ENCODE measurements around the gene NFU1. TPM values are rescaled to one million over a fixed set of nuclear protein-coding genes. Genes with fewer than 3 reads are reported as not detected.
"Not testable (repeated sequence)": the region's sequence is repeated elsewhere in the genome, so short reads cannot be mapped to it uniquely, and the experiment has no call there.

Gene NFU1
- total RNA-seq, 4 donors from 2014 or later, result 58.9 to 77.2 (median 62.2) TPM

DNA sequence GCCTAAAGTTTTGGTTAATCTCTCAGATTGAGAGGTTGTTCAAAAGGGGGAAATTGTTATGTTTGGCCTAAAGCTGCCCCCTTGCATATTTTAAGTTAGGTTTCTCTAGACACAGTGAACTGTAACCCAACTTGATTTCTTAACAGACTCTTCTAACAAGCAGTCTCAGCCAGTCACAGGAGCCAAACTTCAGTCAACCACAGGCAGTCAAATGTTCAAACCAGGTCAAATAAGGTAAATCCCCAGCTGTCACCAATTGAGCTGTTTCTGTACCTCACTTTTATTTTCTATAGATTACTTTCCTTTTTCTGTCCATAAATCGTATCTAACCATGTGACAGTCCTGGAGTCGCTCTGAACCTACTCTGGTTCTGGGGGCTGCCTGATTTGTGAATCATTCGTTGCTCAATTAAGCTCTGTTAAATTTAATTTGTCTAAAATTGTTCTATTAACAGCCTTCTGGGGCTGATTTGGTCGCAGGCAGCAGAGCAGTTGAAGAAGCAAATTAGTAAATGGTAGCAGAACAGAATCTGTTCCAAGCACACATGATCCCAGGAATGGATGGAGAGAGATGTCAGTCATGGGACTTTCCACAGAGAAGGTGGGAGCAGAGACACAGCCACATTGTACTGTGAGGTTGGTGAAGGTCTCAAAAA, 16.4 kb upstream of the NFU1 start:
- ATAC-seq, result no peak
- TF ChIP-seq EP300 (IDR thresholded peaks at IDR 0.05) (no peak), POLR2A (IDR thresholded peaks at IDR 0.05) (no peak), POLR2AphosphoS5 (IDR thresholded peaks at IDR 0.05) (no peak)
- TF ChIP-seq, protein P1, sequence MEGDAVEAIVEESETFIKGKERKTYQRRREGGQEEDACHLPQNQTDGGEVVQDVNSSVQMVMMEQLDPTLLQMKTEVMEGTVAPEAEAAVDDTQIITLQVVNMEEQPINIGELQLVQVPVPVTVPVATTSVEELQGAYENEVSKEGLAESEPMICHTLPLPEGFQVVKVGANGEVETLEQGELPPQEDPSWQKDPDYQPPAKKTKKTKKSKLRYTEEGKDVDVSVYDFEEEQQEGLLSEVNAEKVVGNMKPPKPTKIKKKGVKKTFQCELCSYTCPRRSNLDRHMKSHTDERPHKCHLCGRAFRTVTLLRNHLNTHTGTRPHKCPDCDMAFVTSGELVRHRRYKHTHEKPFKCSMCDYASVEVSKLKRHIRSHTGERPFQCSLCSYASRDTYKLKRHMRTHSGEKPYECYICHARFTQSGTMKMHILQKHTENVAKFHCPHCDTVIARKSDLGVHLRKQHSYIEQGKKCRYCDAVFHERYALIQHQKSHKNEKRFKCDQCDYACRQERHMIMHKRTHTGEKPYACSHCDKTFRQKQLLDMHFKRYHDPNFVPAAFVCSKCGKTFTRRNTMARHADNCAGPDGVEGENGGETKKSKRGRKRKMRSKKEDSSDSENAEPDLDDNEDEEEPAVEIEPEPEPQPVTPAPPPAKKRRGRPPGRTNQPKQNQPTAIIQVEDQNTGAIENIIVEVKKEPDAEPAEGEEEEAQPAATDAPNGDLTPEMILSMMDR (IDR thresholded peaks at IDR 0.05), result no peak

DNA sequence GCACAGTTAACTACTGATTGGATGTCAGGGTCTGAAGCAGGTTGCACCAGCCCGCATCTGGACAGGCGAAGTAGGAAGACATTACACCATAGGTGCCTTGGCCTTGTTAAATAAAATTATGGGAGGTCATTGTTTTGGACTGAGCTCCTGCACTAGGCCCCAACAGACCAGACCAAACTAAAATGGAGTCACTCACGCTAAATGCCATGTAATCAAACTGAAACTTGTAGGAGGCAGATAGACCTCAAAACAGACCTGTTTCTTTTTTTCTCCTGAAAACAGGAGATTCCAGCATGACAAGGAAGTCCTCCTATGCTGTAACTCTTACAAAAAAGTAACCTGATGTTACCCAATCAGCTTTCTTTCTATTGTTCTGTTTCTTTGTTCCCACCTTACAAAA, 15.5 kb upstream of the NFU1 start:
- ATAC-seq, result no peak
- Histone ChIP-seq H3K4me3 (no peak overlapping the region), H3K4me1 (no peaks in the 10 kb centered on the region), H3K9me3 (no peaks in the 10 kb centered on the region), H3K36me3 (no peaks in the 10 kb centered on the region), H3K27me3 (no peaks in the 10 kb centered on the region), H3K27ac (no peak overlapping the region)
- TF ChIP-seq, protein P1 (IDR thresholded peaks at IDR 0.05), result no peak
- no peak for TF ChIP-seq POLR2AphosphoS5 (IDR thresholded peaks at IDR 0.05)
- 81 to 95% methylated on average over 3 of the region's 3 CpGs for WGBS, 2 donors (ENCODE audit: low coverage in 1 of 2)

More for the DNA sequence above, 16.4 kb upstream of the NFU1 start:
- Histone ChIP-seq H3K4me1 (no peaks in the 10 kb centered on the region), H3K27me3 (no peaks in the 10 kb centered on the region), H3K36me3 (no peaks in the 10 kb centered on the region), H3K4me3 (no peak overlapping the region), H3K27ac (no peak overlapping the region), H3K9me3 (no peaks in the 10 kb centered on the region)
- 82 to 97% methylated on average over 3 to 4 of the region's 4 CpGs for WGBS, 2 donors (ENCODE audit: low coverage in 1 of 2)

DNA sequence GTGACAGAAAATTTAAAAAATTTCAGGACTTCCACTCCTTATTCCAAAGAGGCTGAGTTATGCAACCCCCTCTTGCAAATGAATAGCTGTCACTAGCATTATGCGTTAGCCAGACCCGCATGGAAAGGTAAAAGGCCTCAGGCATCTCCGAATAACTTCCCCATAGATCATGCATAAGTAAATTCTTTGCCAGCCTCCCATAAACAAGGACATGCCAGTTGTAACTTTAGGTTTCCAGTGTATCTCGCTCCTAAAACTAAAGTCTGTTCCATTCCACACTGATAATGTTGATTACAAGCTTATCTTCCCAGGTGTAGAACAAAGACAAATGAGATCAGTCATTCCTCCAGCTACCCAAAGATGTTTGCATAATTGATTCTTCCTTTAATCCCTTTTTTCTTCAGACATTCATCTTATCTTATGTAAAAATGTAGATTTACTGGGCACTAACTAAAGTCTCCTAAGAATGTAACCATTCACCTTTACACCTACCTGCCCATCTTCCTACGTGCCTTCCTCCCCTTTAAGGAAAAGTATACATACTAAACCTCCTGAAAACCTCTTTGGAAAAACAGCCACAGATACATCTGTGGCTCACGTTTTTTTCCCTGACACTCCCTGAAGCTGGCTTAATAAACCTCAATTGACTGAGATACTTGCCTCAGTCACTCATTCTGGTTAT, 13.6 kb upstream of the NFU1 start:
- no peak for ATAC-seq
- Histone ChIP-seq H3K27ac (no peak overlapping the region), H3K36me3 (no peaks in the 10 kb centered on the region), H3K4me3 (no peak overlapping the region), H3K27me3 (no peaks in the 10 kb centered on the region), H3K4me1 (no peaks in the 10 kb centered on the region), H3K9me3 (no peaks in the 10 kb centered on the region)
- 75 to 82% methylated on average over 6 of the region's 6 CpGs for WGBS, 2 donors (ENCODE audit: low coverage in 1 of 2)
- TF ChIP-seq, protein P1 (IDR thresholded peaks at IDR 0.05), result no peak
- TF ChIP-seq POLR2AphosphoS5 (IDR thresholded peaks at IDR 0.05) (no peak), EP300 (IDR thresholded peaks at IDR 0.05) (no peak), POLR2A (IDR thresholded peaks at IDR 0.05) (no peak)

DNA sequence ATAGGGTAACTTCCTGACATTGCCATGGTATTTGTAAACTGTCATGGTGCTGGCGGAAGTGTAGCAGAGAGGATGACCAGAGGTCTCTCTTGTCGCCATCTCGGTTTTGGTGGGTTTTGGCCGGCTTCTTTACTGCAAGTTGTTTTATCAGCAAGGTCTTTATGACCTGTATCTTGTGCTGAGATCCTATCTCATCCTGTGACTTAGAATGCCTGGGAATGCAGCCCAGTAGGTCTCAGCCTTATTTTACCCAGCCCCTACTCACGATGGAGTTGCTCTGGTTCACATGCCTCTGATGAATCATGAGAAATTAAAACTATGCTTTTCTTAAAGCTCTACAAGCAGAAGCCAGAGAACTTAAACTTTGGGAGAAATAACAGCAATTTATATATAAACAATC, 12.7 kb upstream of the NFU1 start:
- no peaks in the 10 kb centered on the region for H3K36me3 ChIP-seq
- H3K4me1 ChIP-seq, result no peaks in the 10 kb centered on the region
- no peak overlapping the region for H3K4me3 ChIP-seq
- no peak for ATAC-seq
- H3K27me3 ChIP-seq, result no peaks in the 10 kb centered on the region
- WGBS, 2 donors (ENCODE audit: low coverage in 1 of 2), result 70 to 78% methylated on average over 2 to 5 of the region's 5 CpGs
- no peak overlapping the region for H3K27ac ChIP-seq
- TF ChIP-seq POLR2A (IDR thresholded peaks at IDR 0.05) (no peak), EP300 (IDR thresholded peaks at IDR 0.05) (no peak), POLR2AphosphoS5 (IDR thresholded peaks at IDR 0.05) (no peak)
- TF ChIP-seq, protein P1 (IDR thresholded peaks at IDR 0.05), result no peak
- H3K9me3 ChIP-seq, result no peaks in the 10 kb centered on the region

DNA sequence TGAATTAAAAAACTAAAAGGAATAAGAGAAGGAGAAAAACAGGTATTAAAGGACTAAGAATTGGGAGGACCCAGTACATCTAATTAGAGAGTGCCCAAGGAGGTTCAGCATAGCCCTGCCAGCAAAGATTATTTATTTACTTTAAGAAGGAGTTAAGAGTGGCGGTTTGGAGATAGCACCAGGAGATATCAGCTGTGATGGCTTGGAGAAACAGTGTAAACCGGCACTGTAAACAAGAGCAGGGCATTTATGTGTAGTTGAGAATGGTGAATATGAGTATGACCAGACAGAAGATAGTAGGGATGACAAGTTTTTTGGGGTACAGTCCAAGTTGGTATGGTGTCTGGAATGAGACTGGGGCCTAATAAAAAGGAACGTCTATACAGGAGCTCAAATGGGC, 6.4 kb upstream of the NFU1 start:
- H3K9me3 ChIP-seq, H3K4me1 ChIP-seq, H3K4me3 ChIP-seq, ATAC-seq, H3K27ac ChIP-seq, H3K36me3 ChIP-seq, H3K27me3 ChIP-seq: not testable (repeated sequence)
- WGBS, 2 donors (ENCODE audit: low coverage in 1 of 2), result 83 to 86% methylated on average over 2 to 3 of the region's 3 CpGs

DNA sequence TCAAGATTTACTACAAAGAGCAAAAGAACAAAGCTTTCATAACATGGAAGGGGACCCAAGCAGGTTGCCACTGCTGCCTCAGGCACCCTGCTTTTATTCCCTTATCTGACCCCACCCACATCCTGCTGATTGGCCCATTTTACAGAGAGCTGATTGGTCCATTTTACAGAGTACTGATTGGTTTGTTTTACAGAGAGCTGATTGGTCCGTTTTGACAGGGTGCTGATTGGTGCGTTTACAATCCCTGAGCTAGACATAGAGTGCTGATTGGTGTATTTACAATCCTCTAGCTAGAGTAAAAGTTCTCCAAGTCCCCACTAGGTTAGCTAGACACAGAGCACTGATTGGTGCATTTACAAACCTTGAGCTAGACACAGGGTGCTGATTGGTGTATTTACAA, 2.3 kb upstream of the NFU1 start:
- H3K4me3 ChIP-seq, H3K36me3 ChIP-seq, H3K27ac ChIP-seq, H3K9me3 ChIP-seq, ATAC-seq, H3K27me3 ChIP-seq: not testable (repeated sequence)
- 94 to 100% methylated on average over 2 of the region's 2 CpGs for WGBS, 2 donors (ENCODE audit: low coverage in 1 of 2)
- peaks cover 0 to 32% (median 10%) of the 10 kb centered on the region in 3 donors for H3K4me1 ChIP-seq
